ENCODE data around the gene THEMIS.

GRCh38 chr6:127762284-127762683 is 138.6 kb downstream of the THEMIS start:
- no peak for TF ChIP-seq POLR2A (IDR thresholded peaks at IDR 0.05)
- TF ChIP-seq CTCF (IDR thresholded peaks at IDR 0.05), result no peak

Measured in Peyer's patch (tissue), 4 donors.